ENCODE results near the gene LCN15. TPM values are rescaled to one million over a fixed set of nuclear protein-coding genes. Genes with fewer than 3 reads are reported as not detected.

LCN15 gene
- total and polyA plus RNA-seq, 2 of the 13 experiments (the other 11 are each of a cell fraction or from before 2014, with no cell fraction given): 1.3 to 53.7 TPM

- no peak for TF ChIP-seq HINFP (CRISPR knock-in tag; IDR thresholded peaks at IDR 0.05; ENCODE audit: low read depth)
- TF ChIP-seq ARID5B (CRISPR knock-in tag; IDR thresholded peaks at IDR 0.05): no peak
- TF ChIP-seq PHF8 (CRISPR knock-in tag; IDR thresholded peaks at IDR 0.05): no peak
- TF ChIP-seq, protein P1, sequence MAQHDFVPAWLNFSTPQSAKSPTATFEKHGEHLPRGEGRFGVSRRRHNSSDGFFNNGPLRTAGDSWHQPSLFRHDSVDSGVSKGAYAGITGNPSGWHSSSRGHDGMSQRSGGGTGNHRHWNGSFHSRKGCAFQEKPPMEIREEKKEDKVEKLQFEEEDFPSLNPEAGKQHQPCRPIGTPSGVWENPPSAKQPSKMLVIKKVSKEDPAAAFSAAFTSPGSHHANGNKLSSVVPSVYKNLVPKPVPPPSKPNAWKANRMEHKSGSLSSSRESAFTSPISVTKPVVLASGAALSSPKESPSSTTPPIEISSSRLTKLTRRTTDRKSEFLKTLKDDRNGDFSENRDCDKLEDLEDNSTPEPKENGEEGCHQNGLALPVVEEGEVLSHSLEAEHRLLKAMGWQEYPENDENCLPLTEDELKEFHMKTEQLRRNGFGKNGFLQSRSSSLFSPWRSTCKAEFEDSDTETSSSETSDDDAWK (CRISPR knock-in tag; IDR thresholded peaks at IDR 0.05): no peak
- no peak for TF ChIP-seq ZSCAN5A (CRISPR knock-in tag; IDR thresholded peaks at IDR 0.05; ENCODE audit: borderline replicate concordance)
- TF ChIP-seq ZNF749 (CRISPR knock-in tag; IDR thresholded peaks at IDR 0.05; ENCODE audit: borderline replicate concordance): no peak
- TF ChIP-seq IRF1 (CRISPR knock-in tag; IDR thresholded peaks at IDR 0.05; ENCODE audit: low read depth): no peak
- no peak for TF ChIP-seq ZFP90 (CRISPR knock-in tag; IDR thresholded peaks at IDR 0.05; ENCODE audit: borderline replicate concordance)
- no peak for TF ChIP-seq ZNF720 (CRISPR knock-in tag; IDR thresholded peaks at IDR 0.05)
- no peak for TF ChIP-seq KLF6 (CRISPR knock-in tag; IDR thresholded peaks at IDR 0.05)
- no peak for TF ChIP-seq FOXK2 (IDR thresholded peaks at IDR 0.05)
- TF ChIP-seq NFIB (CRISPR knock-in tag; IDR thresholded peaks at IDR 0.05; ENCODE audit: borderline replicate concordance): no peak
- no peak for TF ChIP-seq RAD51 (IDR thresholded peaks at IDR 0.05; ENCODE audit: borderline replicate concordance)
- TF ChIP-seq MED8 (CRISPR knock-in tag; IDR thresholded peaks at IDR 0.05; ENCODE audit: insufficient replicate concordance): no peak
- TF ChIP-seq HMGA1 (CRISPR knock-in tag; conservative IDR thresholded peaks at IDR 0.05): no peak
These were observed 30.1 kb upstream of the LCN15 start (continued) for GRCh38 chr9:136794281-136794999.
